PC-9 (cell line): Measurements from ENCODE around the gene PPIL6.

ENCODE experiments used
- EZH2 ChIP-seq: fragments of 200-600 bp; sonication (generic); IDR thresholded peaks from 2 replicates; pipeline ENCODE4 v1.8.0; 2017; ENCODE audit warnings: antibody characterized with exemption, low read depth
- TF ChIP-seq, protein P1 (sequence below): fragments of 200-600 bp; sonication (generic); conservative IDR thresholded peaks from 2 replicates; pipeline ENCODE4 v1.6.1; 2017; ENCODE audit warnings: mixed run types, antibody characterized with exemption, mild to moderate bottlenecking, moderate library complexity

DNA sequence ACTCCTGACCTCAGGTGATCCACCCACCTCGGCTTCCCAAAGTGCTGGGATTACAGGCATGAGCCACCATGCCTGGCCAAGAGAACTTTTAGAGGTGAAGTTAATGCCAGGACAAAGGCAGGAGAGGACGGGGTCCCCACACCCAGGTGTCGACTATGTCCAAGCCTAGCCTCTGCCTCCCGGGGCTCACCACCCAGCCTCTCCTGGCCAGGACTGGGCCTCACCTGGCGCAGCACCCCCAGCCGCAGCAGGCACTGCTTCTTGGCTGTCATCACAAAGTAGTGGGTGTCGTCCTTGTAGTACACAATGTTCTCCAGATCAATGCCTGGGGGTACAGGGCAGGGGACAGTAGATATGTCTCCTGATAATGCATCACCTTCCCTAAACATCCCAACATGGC is 10.9 kb upstream of the PPIL6 start:
- TF ChIP-seq, protein P1, sequence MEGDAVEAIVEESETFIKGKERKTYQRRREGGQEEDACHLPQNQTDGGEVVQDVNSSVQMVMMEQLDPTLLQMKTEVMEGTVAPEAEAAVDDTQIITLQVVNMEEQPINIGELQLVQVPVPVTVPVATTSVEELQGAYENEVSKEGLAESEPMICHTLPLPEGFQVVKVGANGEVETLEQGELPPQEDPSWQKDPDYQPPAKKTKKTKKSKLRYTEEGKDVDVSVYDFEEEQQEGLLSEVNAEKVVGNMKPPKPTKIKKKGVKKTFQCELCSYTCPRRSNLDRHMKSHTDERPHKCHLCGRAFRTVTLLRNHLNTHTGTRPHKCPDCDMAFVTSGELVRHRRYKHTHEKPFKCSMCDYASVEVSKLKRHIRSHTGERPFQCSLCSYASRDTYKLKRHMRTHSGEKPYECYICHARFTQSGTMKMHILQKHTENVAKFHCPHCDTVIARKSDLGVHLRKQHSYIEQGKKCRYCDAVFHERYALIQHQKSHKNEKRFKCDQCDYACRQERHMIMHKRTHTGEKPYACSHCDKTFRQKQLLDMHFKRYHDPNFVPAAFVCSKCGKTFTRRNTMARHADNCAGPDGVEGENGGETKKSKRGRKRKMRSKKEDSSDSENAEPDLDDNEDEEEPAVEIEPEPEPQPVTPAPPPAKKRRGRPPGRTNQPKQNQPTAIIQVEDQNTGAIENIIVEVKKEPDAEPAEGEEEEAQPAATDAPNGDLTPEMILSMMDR, result no peak
- no peak for TF ChIP-seq EZH2
